Measurements from ENCODE around the gene PIGT.

The PIGT gene

DNA sequence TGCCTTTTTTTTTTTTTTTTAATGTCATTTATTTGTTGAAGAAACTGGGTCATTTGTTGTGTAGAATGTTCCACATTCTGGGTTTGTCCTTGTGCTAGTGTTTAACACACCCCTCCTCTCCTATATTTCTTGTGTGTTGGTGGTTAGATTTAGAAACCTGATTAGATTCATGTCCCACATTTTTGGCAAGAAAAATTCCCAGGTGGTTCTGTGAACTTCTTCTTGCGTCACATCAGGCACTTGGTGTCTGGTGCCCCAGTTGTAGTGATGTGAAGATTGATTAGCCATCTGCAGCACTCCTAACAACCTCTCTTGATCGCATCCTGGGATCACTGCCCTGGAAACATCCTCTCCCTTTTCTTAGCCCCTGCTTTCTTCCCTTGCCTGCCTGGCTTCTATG is 7.8 kb downstream of the PIGT start:
- Histone ChIP-seq H3K9me3 (ENCODE audit: low read length) (no peaks in the 10 kb centered on the region), H3K4me1 (ENCODE audit: insufficient read depth, low read length) (no peaks in the 10 kb centered on the region), H3K36me3 (ENCODE audit: insufficient read depth, low read length) (peaks cover 71% of the 10 kb centered on the region), H3K27me3 (ENCODE audit: insufficient read depth, low read length) (no peaks in the 10 kb centered on the region), H3K4me3 (ENCODE audit: low read length) (no peak overlapping the region), H2AFZ (ENCODE audit: low read depth, low read length) (no peak overlapping the region)

DNA sequence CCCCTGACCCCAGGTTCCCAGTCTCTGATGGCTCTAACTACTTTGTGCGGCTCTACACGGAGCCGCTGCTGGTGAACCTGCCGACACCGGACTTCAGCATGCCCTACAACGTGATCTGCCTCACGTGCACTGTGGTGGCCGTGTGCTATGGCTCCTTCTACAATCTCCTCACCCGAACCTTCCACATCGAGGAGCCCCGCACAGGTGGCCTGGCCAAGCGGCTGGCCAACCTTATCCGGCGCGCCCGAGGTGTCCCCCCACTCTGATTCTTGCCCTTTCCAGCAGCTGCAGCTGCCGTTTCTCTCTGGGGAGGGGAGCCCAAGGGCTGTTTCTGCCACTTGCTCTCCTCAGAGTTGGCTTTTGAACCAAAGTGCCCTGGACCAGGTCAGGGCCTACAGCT is 9.6 kb downstream of the PIGT start:
- no peak overlapping the region for H3K4me3 ChIP-seq (ENCODE audit: low read length)
- no peaks in the 10 kb centered on the region for H3K27me3 ChIP-seq (ENCODE audit: insufficient read depth, low read length)
- no peak overlapping the region for H2AFZ ChIP-seq (ENCODE audit: low read depth, low read length)
- H3K9me3 ChIP-seq (ENCODE audit: low read length) = no peaks in the 10 kb centered on the region
- no peaks in the 10 kb centered on the region for H3K4me1 ChIP-seq (ENCODE audit: insufficient read depth, low read length)
- H3K36me3 ChIP-seq (ENCODE audit: insufficient read depth, low read length) = peaks cover 52% of the 10 kb centered on the region

DNA sequence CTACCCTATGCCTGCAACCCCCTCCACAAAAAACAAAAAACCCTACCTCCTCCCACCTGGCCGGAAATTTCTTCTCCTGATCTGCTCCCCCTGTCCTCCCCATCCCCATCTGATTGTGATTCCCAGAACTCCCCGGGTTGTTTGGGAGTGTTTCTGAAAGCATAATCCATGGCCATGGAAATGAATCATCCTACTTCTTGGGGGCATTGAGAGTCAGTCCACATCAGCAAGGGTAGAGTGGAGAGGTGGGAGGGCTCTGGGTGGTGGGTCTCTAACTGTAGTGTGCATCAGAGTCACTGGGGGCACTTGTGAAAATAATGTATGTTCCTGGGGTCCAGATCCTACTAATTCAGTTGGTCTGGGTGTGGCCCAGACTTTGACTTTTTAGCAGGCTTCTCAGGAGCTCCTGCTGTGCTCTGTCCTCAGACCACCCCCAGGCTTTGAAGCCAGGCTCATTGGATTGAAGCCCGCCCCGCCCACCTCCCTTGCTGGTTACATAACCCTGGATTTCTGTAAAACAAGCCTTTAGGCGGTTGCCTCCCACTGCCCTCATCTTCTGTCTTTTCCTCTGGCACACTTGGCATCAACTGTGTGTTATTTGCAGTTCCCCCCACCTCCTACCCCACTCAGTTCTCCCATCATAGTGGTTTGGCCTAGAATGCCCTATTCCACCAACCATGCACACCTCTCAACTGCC is 10.5 kb downstream of the PIGT start:
- Histone ChIP-seq H3K9me3 (ENCODE audit: low read length) (no peaks in the 10 kb centered on the region), H3K4me1 (ENCODE audit: insufficient read depth, low read length) (no peaks in the 10 kb centered on the region), H2AFZ (ENCODE audit: low read depth, low read length) (no peak overlapping the region), H3K27me3 (ENCODE audit: insufficient read depth, low read length) (no peaks in the 10 kb centered on the region), H3K4me3 (ENCODE audit: low read length) (no peak overlapping the region), H3K36me3 (ENCODE audit: insufficient read depth, low read length) (peaks cover 43% of the 10 kb centered on the region)

DNA sequence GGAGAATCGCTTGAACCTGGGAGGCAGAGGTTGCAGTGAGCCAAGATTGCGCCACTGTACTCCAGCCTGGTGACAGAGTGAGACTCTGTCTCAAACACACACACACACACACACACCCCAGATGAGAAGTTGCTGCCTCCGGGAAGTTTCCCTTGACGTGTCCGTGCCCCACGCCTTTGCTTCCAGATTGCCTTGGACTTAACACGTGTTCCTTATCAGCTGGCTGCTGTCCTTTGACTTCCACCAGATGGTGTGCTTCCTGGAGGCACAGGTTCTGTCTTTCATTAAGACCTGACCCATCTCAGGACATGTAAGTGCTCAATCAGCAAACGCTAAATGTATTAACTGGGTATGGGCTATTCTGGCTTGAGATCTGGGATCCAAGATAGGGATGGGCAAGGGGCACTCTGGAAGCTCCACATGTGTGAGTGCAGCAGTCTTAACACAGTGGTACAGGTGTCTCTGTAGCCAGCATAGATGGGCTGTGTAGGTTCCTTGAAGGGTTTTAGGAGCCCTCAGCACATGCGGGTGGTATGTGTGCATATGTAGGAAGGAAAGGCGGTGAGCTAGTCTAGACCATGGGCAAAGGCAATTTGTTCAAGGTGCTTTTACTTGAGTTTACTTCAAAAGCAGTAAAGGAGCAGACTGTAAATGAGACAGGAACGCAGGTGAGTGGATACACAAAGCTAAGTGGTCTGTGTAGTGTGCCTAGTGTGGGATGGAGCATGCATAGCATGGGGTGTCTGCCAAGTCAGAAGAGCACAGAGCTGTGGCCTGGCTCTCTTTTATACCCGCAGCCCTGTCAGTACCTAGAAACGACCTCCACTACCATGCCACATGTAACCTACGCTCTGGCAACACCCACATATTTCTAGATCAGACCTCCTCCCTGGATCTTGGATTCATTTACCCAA is 11.6 kb downstream of the PIGT start:
- Histone ChIP-seq H3K36me3 (ENCODE audit: insufficient read depth, low read length) (peaks cover 34% of the 10 kb centered on the region), H3K27me3 (ENCODE audit: insufficient read depth, low read length) (no peaks in the 10 kb centered on the region), H2AFZ (ENCODE audit: low read depth, low read length) (no peak overlapping the region), H3K9me3 (ENCODE audit: low read length) (no peaks in the 10 kb centered on the region), H3K4me3 (ENCODE audit: low read length) (no peak overlapping the region), H3K4me1 (ENCODE audit: insufficient read depth, low read length) (no peaks in the 10 kb centered on the region)

DNA sequence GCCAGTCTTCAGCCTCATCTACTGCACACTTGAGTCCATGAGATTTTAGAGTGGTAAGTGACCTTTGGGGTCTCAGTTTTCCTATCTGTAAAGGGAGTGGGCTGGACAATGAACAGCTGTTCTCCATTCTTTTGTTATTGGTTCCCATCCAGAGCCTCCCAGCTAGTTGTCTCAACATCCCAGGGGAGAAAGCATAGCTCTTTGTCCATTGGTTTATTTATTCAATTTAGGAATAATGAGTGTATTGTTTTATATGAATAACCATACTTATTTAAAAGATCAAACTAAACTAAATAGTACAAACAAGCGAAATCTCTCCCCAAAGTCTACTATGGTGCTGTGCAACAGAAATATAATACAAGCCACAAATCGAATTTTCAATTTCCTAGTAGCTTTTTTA is 13.7 kb downstream of the PIGT start:
- no peak overlapping the region for H3K4me3 ChIP-seq (ENCODE audit: low read length)
- no peaks in the 10 kb centered on the region for H3K9me3 ChIP-seq (ENCODE audit: low read length)
- H3K36me3 ChIP-seq (ENCODE audit: insufficient read depth, low read length) = peaks cover 16% of the 10 kb centered on the region
- H2AFZ ChIP-seq (ENCODE audit: low read depth, low read length) = no peak overlapping the region
- no peaks in the 10 kb centered on the region for H3K4me1 ChIP-seq (ENCODE audit: insufficient read depth, low read length)
- H3K27me3 ChIP-seq (ENCODE audit: insufficient read depth, low read length) = no peaks in the 10 kb centered on the region

DNA sequence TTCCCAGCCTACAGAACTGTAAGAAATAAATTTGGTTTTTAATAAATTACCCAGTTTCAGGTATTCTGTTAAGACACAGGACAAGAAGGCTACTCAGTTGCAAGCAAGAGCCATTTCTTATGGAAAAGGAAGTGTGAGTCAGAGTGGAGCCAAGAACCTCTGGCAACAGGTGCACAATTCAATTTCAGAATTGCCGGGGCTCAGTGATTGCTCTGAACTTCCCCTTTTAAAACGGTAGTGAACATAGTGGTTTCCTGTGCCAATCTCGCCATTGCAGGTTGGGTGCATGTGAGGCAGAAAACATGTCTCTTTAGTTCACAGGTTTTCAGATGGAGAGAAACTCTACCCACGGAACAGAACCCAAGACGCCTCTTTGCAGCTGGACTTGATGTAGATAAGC is 16.4 kb downstream of the PIGT start:
- Histone ChIP-seq H3K4me1 (ENCODE audit: insufficient read depth, low read length) (no peaks in the 10 kb centered on the region), H3K36me3 (ENCODE audit: insufficient read depth, low read length) (no peaks in the 10 kb centered on the region), H3K27me3 (ENCODE audit: insufficient read depth, low read length) (no peaks in the 10 kb centered on the region), H3K4me3 (ENCODE audit: low read length) (no peak overlapping the region), H2AFZ (ENCODE audit: low read depth, low read length) (no peak overlapping the region), H3K9me3 (ENCODE audit: low read length) (no peaks in the 10 kb centered on the region)

DNA sequence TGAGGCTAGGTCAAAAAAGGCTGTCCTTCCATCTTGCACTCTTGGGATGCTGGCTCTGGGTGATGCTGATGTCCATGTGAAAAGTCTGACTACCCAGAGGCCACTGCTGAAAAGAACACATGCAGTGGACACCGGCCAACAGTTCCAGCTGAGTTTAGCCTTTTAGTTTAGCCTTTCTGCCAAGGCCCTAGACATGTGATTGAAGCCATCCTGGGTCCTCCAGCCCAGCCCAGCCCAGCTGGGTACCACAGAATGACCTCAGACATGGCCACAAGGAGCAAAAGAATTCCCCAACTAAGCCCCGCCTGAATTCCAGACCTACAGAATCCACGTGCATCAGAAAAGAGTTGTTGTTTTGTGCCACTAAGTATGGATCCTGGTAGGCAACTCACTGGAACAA is 17.4 kb downstream of the PIGT start:
- H3K36me3 ChIP-seq (ENCODE audit: insufficient read depth, low read length) = no peaks in the 10 kb centered on the region
- H3K27me3 ChIP-seq (ENCODE audit: insufficient read depth, low read length) = no peaks in the 10 kb centered on the region
- H2AFZ ChIP-seq (ENCODE audit: low read depth, low read length) = no peak overlapping the region
- H3K4me3 ChIP-seq (ENCODE audit: low read length) = no peak overlapping the region
- H3K9me3 ChIP-seq (ENCODE audit: low read length) = no peaks in the 10 kb centered on the region
- H3K4me1 ChIP-seq (ENCODE audit: insufficient read depth, low read length) = no peaks in the 10 kb centered on the region

DNA sequence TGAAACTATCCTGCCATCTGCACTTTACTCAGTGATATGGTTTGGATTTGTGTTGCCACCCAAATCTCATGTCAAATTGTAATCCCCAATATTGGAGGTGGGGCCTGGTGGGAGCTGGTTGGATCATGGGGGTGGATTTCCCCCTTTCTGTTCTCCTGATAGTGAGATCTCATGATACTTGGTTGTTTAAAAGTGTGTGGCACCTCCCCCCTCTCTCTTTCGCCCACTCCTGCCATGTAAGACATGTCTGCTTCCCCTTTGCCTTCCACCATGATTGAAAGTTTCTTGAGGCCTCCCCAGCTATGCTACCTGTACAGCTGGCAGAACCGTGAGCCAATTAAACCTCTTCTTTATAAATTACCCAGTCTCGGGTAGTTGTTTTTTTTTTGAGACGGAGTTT is 18.0 kb downstream of the PIGT start:
- H3K4me1 ChIP-seq (ENCODE audit: insufficient read depth, low read length) = no peaks in the 10 kb centered on the region
- H3K4me3 ChIP-seq (ENCODE audit: low read length) = no peak overlapping the region
- no peaks in the 10 kb centered on the region for H3K36me3 ChIP-seq (ENCODE audit: insufficient read depth, low read length)
- H3K9me3 ChIP-seq (ENCODE audit: low read length) = no peaks in the 10 kb centered on the region
- no peaks in the 10 kb centered on the region for H3K27me3 ChIP-seq (ENCODE audit: insufficient read depth, low read length)
- H2AFZ ChIP-seq (ENCODE audit: low read depth, low read length) = no peak overlapping the region

DNA sequence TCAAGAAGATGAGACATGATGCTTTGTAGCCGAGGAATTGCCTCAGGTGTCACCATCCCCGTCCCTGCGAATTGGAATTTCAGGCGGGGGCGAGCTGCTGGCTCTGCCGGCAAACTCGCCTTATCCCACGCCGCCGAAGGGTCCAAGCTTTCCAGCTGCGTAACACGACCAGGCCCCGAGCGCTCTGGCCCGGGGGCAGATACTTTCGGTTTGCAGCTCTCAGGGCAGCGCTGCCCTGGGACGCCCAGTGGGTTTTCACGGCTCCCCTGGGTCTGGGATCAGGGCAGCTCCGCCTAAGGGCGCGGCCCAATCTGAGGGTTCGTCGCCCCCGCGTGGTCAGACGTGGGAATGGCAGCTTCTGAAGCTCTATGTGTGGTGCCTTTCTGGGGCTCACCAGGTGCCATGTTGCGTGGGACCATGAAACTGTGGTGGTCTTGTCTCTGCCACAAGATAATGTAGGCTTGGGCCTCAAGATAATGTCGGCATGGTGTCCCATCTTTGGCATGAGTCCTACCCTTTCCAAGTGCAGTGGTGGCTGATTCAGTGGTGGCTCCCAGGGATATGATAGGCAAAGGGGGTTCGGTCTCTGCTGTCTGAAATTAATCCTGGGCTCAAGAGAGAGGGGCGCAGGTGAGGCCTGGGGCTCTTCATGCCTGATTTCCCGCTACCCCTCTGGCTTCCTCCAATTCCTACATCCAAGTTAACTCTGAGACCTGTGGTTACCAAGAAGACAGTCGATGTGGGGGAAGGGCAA is 21.0 kb downstream of the PIGT start:
- no peaks in the 10 kb centered on the region for H3K36me3 ChIP-seq (ENCODE audit: insufficient read depth, low read length)
- H3K9me3 ChIP-seq (ENCODE audit: low read length) = no peaks in the 10 kb centered on the region
- no peaks in the 10 kb centered on the region for H3K4me1 ChIP-seq (ENCODE audit: insufficient read depth, low read length)
- no peaks in the 10 kb centered on the region for H3K27me3 ChIP-seq (ENCODE audit: insufficient read depth, low read length)
- peak overlapping the region; percentile 29 for H2AFZ ChIP-seq (ENCODE audit: low read depth, low read length)
- peak overlapping the region; percentile 31 for H3K4me3 ChIP-seq (ENCODE audit: low read length)

DNA sequence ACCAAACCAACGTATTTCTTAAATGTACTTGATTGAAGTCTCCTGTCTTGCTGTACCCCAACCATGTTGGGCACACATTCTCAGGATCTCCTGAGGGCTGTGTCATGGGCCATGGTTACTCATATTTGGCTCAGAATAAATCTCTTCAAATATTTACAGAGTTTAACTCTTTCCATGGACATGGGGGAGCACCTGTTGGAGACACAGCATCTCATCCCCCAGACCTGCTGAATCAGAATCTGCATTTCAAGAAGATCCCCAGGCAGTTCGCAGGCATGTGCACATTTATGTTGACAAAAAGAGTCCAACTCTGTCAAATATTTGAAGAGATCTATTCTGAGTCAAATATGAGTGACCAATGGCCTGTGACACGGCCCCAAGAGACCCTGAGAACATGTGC is 24.5 kb downstream of the PIGT start:
- no peak overlapping the region for H2AFZ ChIP-seq (ENCODE audit: low read depth, low read length)
- H3K27me3 ChIP-seq (ENCODE audit: insufficient read depth, low read length) = peaks cover 4% of the 10 kb centered on the region
- peaks cover 6% of the 10 kb centered on the region for H3K4me1 ChIP-seq (ENCODE audit: insufficient read depth, low read length)
- H3K4me3 ChIP-seq (ENCODE audit: low read length) = no peak overlapping the region
- H3K36me3 ChIP-seq (ENCODE audit: insufficient read depth, low read length) = no peaks in the 10 kb centered on the region
- no peaks in the 10 kb centered on the region for H3K9me3 ChIP-seq (ENCODE audit: low read length)

DNA sequence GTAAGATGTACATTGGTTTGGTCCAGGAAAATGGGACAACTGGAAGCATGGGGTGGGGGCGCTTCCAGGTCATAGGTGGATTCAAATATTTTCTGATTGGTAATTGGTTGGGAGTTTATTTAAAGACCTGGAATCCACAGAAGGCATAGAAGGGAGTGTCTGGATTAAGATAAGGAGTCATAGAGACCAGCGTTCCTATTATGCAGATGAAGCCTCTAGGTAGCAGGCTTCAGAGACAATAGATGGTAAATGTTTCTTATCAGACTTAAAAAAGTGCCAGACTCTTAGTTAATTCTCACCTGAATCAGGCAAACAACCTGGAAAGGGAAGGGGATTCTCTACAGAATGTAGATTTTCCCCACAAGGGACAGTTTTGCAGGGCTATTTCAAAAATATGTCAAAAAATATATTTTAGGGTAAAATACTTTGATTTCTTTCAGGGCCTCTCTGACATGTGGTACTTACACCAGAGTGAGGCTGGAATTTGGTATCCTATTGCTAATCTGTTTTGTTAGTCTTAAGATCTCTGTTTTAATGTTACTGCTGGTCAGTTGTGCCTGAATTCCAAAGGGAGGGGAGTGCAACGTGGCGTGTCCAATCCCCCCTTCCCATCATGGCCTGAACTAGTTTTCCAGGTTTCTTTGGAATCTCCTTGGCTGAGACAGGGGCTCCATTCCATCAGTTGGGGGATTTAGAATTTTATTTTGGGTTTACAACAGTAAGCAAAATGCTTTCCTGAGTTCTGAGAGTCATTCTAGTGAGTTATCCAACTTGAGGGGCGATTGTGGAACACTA is 25.1 kb downstream of the PIGT start:
- Histone ChIP-seq H3K36me3 (ENCODE audit: insufficient read depth, low read length) (no peaks in the 10 kb centered on the region), H3K4me1 (ENCODE audit: insufficient read depth, low read length) (peaks cover 6% of the 10 kb centered on the region), H2AFZ (ENCODE audit: low read depth, low read length) (no peak overlapping the region), H3K27me3 (ENCODE audit: insufficient read depth, low read length) (peaks cover 4% of the 10 kb centered on the region), H3K9me3 (ENCODE audit: low read length) (no peaks in the 10 kb centered on the region), H3K4me3 (ENCODE audit: low read length) (no peak overlapping the region)

DNA sequence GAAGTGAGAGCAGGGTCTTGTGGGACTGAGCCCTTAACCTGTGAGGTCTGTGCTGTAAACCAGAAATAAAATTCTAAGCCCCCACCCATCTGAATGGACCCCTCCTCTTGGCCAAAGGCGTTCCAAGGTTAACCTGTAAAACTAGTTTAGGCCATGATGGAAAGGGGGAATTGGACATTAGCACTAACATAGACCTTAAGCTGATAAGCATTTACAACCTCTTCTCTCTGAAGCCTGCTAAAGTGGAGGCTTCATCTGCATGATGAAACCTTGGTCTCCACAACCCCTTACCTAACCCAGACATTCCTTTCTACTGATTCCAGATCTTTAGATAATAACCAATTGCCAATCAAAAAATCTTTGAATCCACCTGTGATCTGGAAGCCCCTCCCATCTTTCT is 25.8 kb downstream of the PIGT start:
- H3K27me3 ChIP-seq (ENCODE audit: insufficient read depth, low read length) = peaks cover 4% of the 10 kb centered on the region
- H3K4me3 ChIP-seq (ENCODE audit: low read length) = no peak overlapping the region
- H2AFZ ChIP-seq (ENCODE audit: low read depth, low read length) = no peak overlapping the region
- no peaks in the 10 kb centered on the region for H3K36me3 ChIP-seq (ENCODE audit: insufficient read depth, low read length)
- peaks cover 6% of the 10 kb centered on the region for H3K4me1 ChIP-seq (ENCODE audit: insufficient read depth, low read length)
- H3K9me3 ChIP-seq (ENCODE audit: low read length) = no peaks in the 10 kb centered on the region

Measured in neuron (in vitro differentiated cells).